ENCODE data around the gene FFAR3. TPM values are rescaled to one million over a fixed set of nuclear protein-coding genes. Genes with fewer than 3 reads are reported as not detected.

Gene FFAR3
- not detected for total RNA-seq
- long read RNA-seq = 0 reads

DNA sequence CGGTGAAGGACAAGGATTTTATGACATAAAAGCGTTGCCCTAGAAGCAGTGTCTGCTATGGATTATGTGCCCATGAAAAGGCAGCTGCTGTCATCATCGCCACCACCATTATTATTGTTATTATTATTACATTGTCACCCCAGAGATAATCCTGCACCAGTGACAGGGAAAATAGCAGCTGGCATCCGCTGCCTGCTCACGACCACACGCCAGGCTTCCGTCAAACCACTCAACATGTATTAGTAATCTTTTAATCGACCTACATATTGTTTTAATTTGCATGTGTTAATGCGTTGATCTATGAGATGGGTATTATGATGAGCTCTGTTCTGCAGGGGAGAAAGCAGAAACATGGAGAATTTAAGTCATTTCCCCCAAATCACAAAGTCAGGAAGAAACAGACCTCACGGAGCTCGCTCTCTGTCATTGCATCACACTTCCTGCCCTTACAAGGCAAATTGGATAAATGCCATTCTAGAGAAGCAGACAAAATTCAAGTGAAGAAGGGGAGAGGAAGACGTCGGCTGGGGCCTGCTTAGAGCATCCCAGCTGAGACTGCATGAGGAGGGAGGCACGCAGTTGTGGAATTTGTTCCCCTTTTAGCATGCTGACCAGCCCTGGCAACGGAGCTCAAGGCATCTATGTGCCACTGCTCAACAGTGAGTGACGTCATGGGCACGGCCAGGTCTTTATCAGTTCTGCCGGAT is at the start of gene FFAR3:
TSS of gene FFAR3 (plus strand) at position 594 of the 707 bp plus-strand sequence. CDS start 431 bp downstream, outside the sequence.
- intact Hi-C loops (cut with DNase I) = no loop called here
- peak; percentile 47 for ATAC-seq (ENCODE audit: poor library complexity)
- DNase-seq = peak; percentile 70

GRCh38 chr19:35308910-35309309 is 49.4 kb upstream of the FFAR3 start:
- DNase-seq (no peak), ATAC-seq (ENCODE audit: poor library complexity) (no peak)
- intact Hi-C loops (cut with DNase I) = no loop called here

GRCh38 chr19:35309481-35310279 is 48.6 kb upstream of the FFAR3 start:
- intact Hi-C loops (cut with DNase I) = no loop called here
- ATAC-seq (ENCODE audit: poor library complexity) = no peak
- DNase-seq = peak; percentile 42

DNA sequence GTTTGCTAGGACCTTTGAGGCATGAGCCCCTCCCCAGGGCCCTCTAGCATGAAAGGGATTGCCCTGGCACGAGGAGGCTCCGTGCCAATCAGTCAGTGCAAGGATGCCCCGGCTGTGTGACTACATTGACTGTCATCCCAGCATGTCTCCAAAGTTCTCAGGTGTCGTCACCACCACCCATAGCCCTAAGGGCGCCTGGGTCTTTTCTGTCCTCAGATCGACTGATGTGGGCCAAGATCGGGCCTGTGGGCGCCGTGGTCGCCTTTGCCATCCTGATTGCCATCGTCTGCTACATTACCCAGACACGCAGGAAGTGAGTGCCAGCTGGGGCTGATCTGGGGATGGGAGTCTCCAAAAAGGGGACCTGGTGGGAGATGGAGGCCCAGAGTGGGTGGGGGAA is 47.9 kb upstream of the FFAR3 start:
- intact Hi-C loops (cut with DNase I) = no loop called here
- ATAC-seq (ENCODE audit: poor library complexity) (no peak), DNase-seq (peak; percentile 13)

DNA sequence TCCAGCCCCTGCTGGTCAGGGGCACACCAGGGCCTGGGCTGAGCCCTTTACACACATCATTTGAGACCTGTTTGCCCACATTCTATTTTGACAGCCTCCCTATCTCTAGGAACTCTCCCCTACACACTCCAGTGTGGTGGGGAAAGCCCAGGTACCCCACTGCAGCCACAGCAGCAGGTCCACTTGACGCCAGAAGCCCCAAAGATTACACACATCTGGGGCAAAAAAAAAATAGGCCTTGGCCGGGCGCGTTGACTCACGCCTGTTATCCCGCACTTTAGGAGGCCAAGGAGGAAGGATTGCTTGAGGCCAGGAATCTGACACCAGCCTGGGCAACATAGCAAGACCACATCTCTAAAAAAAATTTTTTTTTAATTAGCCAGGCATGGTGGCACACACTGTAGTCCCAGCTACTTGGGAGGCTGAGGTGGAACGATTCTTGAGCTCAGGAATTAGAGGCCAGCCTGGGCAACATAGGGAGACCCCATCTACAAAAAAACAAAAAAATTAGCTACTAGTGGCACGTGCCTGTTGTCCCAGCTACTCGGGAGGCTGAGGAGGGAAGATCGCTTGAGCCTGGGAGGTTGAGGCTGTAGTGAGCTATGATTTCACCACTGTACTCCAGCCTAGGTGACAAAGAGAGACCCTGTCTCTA is 47.3 kb upstream of the FFAR3 start:
- intact Hi-C loops (cut with DNase I) = no loop called here
- DNase-seq (peak; percentile 6), ATAC-seq (ENCODE audit: poor library complexity) (no peak)

DNA sequence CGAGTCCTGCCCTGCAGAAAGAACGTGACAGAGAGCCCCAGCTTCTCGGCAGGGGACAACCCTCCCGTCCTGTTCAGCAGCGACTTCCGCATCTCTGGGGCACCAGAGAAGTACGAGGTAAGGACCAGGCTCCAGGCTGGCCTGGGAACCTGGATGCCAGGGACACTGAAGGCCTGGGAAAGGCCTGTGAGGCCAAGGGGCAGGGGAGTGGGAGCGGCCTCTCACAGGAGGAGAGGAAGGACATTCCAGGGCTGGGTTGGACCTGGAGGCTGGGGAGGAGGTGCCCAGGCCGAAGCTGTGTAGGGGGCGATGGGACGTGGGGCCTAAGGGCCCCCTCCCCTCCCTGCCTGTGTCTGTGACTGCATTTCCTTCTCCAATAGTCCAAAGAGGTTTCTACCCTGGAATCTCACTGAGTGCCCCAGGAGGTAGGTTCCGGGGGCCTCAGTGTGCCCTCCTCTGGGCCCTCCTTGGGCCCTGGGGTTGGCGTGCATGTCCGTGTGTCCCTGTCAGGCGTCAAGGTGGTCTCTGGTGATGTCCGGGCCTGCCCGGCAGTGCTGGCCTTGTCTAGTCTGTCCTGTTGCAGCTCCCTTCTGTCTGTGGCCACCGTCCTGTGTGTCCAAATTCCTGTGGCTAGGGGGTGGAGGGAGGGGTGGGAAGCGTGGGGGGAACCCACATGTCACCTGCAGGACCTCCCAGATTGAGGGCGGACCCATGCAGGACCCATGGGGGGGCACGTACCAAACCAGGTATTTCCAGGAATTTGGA is 46.2 kb upstream of the FFAR3 start:
- intact Hi-C loops (cut with DNase I) = no loop called here
- ATAC-seq (ENCODE audit: poor library complexity) (no peak), DNase-seq (peak; percentile 14)

DNA sequence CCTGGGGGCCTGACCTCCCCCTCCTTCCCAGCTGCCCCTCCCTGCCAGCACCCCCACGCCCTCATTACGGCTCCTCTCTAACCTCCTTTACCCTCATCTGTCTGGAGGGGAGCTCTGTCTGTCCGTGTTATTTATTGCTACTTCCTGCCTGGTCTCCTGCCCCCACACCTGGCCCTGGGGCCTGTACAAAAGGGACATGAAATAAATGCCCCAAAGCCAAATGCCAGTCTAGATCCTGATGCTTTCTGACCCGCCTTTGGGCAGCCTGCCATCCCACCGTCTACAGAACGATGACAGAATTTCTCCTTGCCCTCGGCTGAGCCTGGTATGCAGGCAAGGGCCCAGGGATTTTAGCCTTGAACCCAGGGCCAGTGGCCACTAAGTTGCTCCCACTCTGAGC is 44.7 kb upstream of the FFAR3 start:
- intact Hi-C loops (cut with DNase I) = no loop called here
- ATAC-seq (ENCODE audit: poor library complexity) (no peak), DNase-seq (no peak)

- intact Hi-C loops (cut with DNase I) = no loop called here
- ATAC-seq (ENCODE audit: poor library complexity) (no peak), DNase-seq (no peak)
Measured at GRCh38 chr19:35314031-35314430, 44.2 kb upstream of the FFAR3 start.

DNA sequence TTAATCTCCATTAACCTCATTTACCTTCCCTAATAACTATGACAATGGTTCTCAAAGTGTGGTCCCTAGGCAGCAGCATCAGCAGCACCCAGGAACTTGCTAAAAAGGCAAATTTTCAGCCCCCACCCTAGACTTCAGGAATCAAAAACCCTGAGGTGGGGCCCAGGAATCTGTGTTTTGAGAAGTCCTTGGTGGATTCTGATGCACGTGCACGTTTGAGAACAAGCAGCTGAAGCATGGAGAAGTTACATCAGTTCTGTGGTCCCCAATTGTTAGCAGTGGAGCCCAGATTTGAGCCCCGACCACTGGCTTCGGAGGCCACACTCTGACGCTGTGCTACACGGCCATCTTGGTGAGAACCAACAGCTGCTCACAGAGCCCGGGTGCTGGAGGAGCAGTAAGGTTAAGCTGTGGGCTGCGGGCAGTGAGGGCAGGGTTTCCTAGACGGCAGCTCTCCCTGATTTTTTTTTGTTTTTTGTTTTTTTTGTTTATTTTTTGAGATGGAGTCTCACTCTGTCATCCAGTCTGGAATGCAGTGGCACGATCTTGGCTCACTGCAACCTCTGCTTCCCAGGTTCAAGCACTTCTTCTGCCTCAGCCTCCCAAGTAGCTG is 43.3 kb upstream of the FFAR3 start:
- ATAC-seq (ENCODE audit: poor library complexity) = no peak
- DNase-seq = peak; percentile 22
- intact Hi-C loops (cut with DNase I) = no loop called here

DNA sequence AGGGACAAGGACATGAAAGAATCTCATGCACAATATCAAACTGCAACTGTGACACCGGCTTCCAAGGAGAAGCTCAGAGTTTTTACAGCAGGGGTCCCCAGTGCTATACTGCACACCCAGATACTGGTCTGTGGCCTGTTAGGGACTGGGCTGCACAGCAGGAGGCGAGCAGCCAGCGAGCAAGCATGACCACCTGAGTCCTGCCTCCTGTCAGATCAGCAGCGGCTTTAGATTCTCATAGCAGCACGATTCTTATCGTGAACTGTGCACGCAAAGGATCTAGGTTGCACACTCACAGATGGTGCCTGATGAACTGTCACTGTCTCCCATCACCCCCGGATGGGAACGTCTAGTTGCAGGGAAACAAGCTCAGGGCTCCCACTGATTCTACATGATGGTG is 42.4 kb upstream of the FFAR3 start:
- DNase-seq = peak; percentile 10
- intact Hi-C loops (cut with DNase I) = no loop called here

GRCh38 chr19:35316560-35316959 is 41.7 kb upstream of the FFAR3 start:
- ATAC-seq (ENCODE audit: poor library complexity) = no peak
- DNase-seq = peak; percentile 10
- intact Hi-C loops (cut with DNase I) = no loop called here

More for the DNA sequence above, 42.4 kb upstream of the FFAR3 start:
- no peak for ATAC-seq (ENCODE audit: poor library complexity)

GRCh38 chr19:35317464-35318043 is 40.7 kb upstream of the FFAR3 start:
- intact Hi-C loops (cut with DNase I) = no loop called here
- ATAC-seq (ENCODE audit: poor library complexity) (no peak), DNase-seq (peak; percentile 28)

DNA sequence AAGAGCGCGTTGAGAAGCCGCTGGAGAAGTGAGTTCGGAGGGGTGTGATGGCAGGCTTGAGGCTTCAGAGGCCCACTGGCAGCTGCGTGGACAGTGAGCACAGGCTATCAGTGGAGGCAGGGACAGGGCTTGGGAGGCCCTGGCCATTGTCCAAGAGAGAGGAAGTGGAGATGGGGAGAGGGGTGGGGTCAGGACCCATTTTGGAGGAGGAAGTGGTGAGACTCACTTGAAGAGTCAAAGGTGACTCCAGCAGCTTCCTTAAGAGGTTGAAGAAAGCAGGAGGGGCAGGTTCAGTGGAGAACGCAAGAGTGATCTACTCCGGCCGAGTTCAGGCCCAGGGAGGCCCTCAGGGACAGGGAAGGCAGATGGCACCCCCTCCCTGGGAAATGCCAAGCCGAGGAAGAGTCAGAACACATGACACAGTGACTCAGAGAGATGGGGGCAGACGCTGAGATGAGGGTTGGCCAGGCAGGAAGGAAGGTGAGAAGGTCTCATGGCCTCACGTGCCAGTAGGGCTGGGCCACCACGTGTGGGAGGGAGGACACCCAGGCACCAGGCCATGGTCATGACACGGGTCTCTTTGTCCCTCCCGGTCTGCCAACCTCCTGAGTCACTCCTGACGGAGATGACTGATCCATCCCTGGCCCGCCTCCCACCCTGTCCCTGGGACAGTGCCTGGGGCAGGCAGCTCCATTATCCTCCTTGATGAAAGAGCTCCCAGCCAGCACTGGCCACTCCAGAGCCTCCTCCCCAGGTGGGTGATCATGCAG is 39.4 kb upstream of the FFAR3 start:
- peak; percentile 59 for ATAC-seq (ENCODE audit: poor library complexity)
- DNase-seq = peak; percentile 57
- intact Hi-C loops (cut with DNase I) = no loop called here

DNA sequence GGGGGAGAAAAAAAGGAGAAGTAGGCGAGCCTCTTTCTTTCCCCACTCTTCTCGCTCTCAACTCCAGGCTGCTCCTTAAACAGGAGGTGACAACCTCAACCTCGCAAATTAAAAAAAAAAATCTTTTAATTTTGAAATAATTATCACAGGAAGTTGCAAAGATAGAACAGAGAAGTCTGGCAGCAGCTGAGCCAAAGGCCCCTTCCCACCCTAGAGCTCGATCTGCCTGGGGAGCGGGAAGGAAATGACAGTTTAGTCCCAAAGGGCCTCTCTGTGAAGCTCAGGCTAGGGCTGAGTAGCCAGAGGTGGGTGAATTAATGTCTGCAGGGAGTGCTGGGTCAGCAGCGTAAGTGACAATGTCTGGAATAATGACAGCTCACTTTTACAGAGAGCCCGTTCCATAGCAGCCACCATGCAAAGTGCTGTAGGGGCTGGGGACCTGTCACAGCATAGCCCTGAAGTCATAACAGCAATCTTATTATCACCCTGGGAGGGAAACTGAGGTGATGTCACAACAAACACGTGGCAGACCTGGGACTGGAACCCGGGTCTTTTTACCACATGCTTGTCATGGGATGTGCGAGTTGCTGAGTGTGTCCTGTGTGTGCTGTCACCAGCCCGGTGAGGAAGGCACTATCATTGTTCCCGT is 38.1 kb upstream of the FFAR3 start:
- ATAC-seq (ENCODE audit: poor library complexity) (peak; percentile 12), DNase-seq (peak; percentile 32)
- intact Hi-C loops (cut with DNase I) = no loop called here

DNA sequence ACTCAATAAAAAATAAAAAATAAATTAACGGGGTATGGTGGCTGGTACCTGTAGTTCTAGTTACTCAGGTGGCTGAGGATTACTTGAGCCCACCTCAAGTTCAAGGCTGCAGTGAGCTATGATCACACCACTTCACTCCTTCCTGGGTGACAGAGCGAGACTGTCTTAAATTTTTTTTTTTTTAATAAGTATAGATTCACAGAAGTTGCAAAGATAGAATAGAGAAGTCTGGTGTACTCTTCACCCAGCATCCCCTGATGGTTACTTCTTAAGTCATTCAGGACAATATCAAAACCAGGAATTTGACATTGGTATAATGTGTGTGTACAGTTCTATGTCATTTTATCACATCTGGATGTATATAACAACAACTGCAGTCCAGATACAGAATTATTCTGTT is 37.0 kb upstream of the FFAR3 start:
- intact Hi-C loops (cut with DNase I) = no loop called here
- ATAC-seq (ENCODE audit: poor library complexity) (no peak), DNase-seq (no peak)

DNA sequence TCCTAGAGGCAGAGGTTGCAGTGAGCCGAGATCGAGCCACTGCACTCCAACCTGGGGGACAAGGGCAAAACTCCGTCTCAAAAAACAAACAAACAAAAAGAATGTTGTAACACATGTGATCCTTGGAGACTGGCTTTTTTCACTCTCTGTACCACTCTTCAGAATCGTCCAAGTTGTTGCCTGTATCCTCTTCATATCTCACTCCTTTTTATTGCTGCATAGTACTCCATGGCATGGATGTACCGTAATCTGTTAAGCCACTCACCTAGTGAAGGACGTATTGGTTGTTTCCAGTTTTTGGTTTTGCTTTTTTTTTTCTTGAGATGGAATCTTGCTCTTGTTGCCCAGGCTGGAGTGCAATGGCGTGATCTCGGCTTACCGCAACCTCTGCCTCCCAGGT is 36.2 kb upstream of the FFAR3 start:
- DNase-seq (peak; percentile 3), ATAC-seq (ENCODE audit: poor library complexity) (no peak)
- intact Hi-C loops (cut with DNase I) = no loop called here

- ATAC-seq (ENCODE audit: poor library complexity) = no peak
- peak; percentile 5 for DNase-seq
- intact Hi-C loops (cut with DNase I) = no loop called here
Measured at GRCh38 chr19:35327642-35328041, 30.6 kb upstream of the FFAR3 start.
